Heart right ventricle (tissue), 16 donors: ENCODE results near the gene DPEP1. TPM values are rescaled to one million over a fixed set of nuclear protein-coding genes. Genes with fewer than 3 reads are reported as not detected.

Experiments used
- ATAC-seq, 8 donors: fragments of 200-7000 bp; cut with Tn5 transposase; one replicate each; pipeline ENCODE4 v1.9.1; 2020; ENCODE audit warnings: mild to moderate bottlenecking in 8 of 8, moderate library complexity in 8 of 8, moderate number of reproducible peaks in 1 of 8
- DNase-seq, 2 donors: peaks; one replicate each; pipeline ENCODE4 v3.0.0-alpha.2; 2020
- H3K27ac ChIP-seq, 10 donors: fragments of 200-600 bp; sonication (generic) in 2 of 10; one replicate each; pipeline versions ENCODE4 v1.5.0 to v1.8.0; 2020 to 2022; ENCODE audit warnings: mild to moderate bottlenecking in 3 of 10
- H3K27me3 ChIP-seq, 7 donors: fragments of 200-600 bp; one replicate each; pipeline ENCODE4 v1.8.0; 2021 to 2022; ENCODE audit warnings: mild to moderate bottlenecking in 2 of 7
- H3K36me3 ChIP-seq, 9 donors: fragments of 200-600 bp; sonication (generic) in 1 of 9; one replicate each; pipeline versions ENCODE4 v1.5.0 to v1.8.0; 2020 to 2022; ENCODE audit warnings: mild to moderate bottlenecking in 2 of 9
- H3K4me1 ChIP-seq, 9 donors: fragments of 200-600 bp; sonication (generic) in 1 of 9; one replicate each; pipeline versions ENCODE4 v1.5.0 to v1.8.0; 2020 to 2022; ENCODE audit warnings: mild to moderate bottlenecking in 4 of 9
- H3K4me3 ChIP-seq, 10 donors: fragments of 200-600 bp; sonication (generic) in 2 of 10; one replicate each; pipeline versions ENCODE4 v1.5.0 to v1.8.0; 2020 to 2022; ENCODE audit warnings: mild to moderate bottlenecking in 7 of 10, moderate library complexity in 2 of 10
- H3K9me3 ChIP-seq, 11 donors: fragments of 200-600 bp in 10 of 11; sonication (generic) in 2 of 11; one replicate each; pipeline versions ENCODE4 v1.5.0 to v1.8.0; 2013 to 2022; ENCODE audit warnings: mild to moderate bottlenecking in 2 of 11, control low read depth in 1 of 11, moderate library complexity in 1 of 11
- CTCF ChIP-seq, 9 donors: fragments of 200-600 bp; sonication (generic) in 2 of 9; IDR thresholded peaks; one replicate each; pipeline versions ENCODE4 v1.5.0 to v1.8.0; 2021 to 2022; ENCODE audit warnings: antibody characterized with exemption in 9 of 9, mild to moderate bottlenecking in 5 of 9, moderate library complexity in 1 of 9
- WGBS, 2 donors: extraction: QIAGEN DNeasy Blood & Tissue Kit; methylation state at CpG; one replicate each; pipeline ENCODE4 v1.1.7; 2013; ENCODE audit warnings: inconsistent platforms in 1 of 2; 5-methylcytosine and 5-hydroxymethylcytosine counted together
- intact Hi-C, 10 donors: fragments of 100-400 bp; cut with DNase I; formaldehyde crosslinking; loops; one replicate each; pipeline versions ENCODE4 v1.11.1 to v1.14.2; 2022
- polyA plus RNA-seq, 2 donors: library from polyadenylated mRNA; stranded (reverse); fragments of 200-250 nt; gene quantifications; one replicate each; pipeline ENCODE4 v1.2.3, GENCODE V29; 2013
- total RNA-seq, 10 donors: library from RNA; stranded (reverse); fragmentation: NEBNext Ultra II Directional in 3 of 10; extraction: Animal tissue kit (Norgen Biotek cat#: 25700) in 3 of 10; gene quantifications; one replicate each; pipeline versions ENCODE4 v1.2.1 to v1.2.4, GENCODE V29; 2021 to 2023
- donor health status: Arrhythmogenic right ventricular cardiomyopathy.
- donor health status: ischemic (EF 13 %, LVEDD 7.1; RV severe dilation, severe dysfunction).
- donor health status: healthy with polysubstance abuse.
- donor health status: DM: no; HTN: yes; CAD: no.
- donor health status: DM: no; HTN: no; CAD: no.
- donor health status: ischemic (EF 25% LVEDD 6.9; RV normal size, moderate dysfunction).
- donor health status: ischemic (EF 25% LVEDD 5.7; RV mildly dilated, moderate dysfunction).
- donor health status: healthy.
- donor health status: DM: yes; HTN: yes; CAD: no.
- donor health status: Ischemic cardiomyopathy.
- donor health status: ischemic (EF 35%, LVEDD 5.7; RV mildly dilated, moderate dysfunction).
- donor health status: nonischemic (EF 11% LVEDD 7.7; RV severe dilation, severe dysfunction).
- donor health status: DM: yes; HTN: yes; CAD: no.
- donor health status: PGD.
- donor health status: ischemic (EF 29% LVEDD 5.4; RV normal size, mild dysfunction).
- donor health status: nonischemic (EF 23%, LVEDD 6.1; RV moderate dilation, normal function).

DPEP1 gene
- total and polyA plus RNA-seq, 12 donors: 0.09 TPM; not detected in 11

- peak within 1 kb of the TSS in 9 of 10 donors; percentile 14 to 46 (median 36) for H3K4me3 ChIP-seq
- no peak for TF ChIP-seq CTCF (IDR thresholded peaks at IDR 0.05)
- peaks cover 11 to 22% (median 17%) of the 10 kb centered on the region in 9 donors for H3K4me1 ChIP-seq
- H3K27me3 ChIP-seq: peaks cover 33 to 62% (median 55%) of the 10 kb centered on the region in 7 donors
- ATAC-seq: peak in 1 of 8 donors; percentile 14
- intact Hi-C loops: loop anchor here in 7 of 10 donors (2.0 to 10.0 kb wide), 5 partner anchors 57 to 69 kb away; no protein-coding TSS in a partner anchor
- 1% methylated on average over 96 to 103 of the region's 103 CpGs for WGBS, 2 donors
- no peak within 1 kb of the TSS for H3K27ac ChIP-seq
- DNase-seq: no peak
- H3K9me3 ChIP-seq: no peaks in the 10 kb centered on the region
- H3K36me3 ChIP-seq: no peaks in the 10 kb centered on the region
Observed at GRCh38 chr16:89575247-89576152, 37.9 kb upstream of the DPEP1 start, which contains the start of gene CPNE7. Gene CPNE7, plus strand, starts transcription at chr16:89575758. Its CDS starts 140 bp downstream, at chr16:89575898.

- no peak for TF ChIP-seq CTCF (IDR thresholded peaks at IDR 0.05)
- DNase-seq: no peak
- ATAC-seq: peak in 1 of 8 donors; percentile 11
- intact Hi-C loops: loop anchor here in 6 of 10 donors (2.0 to 10.0 kb wide), 4 partner anchors 56 to 68 kb away; no protein-coding TSS in a partner anchor
- WGBS, 2 donors: 15 to 16% methylated on average over 70 to 89 of the region's 89 CpGs
- Histone ChIP-seq H3K36me3 (no peaks in the 10 kb centered on the region), H3K4me3 (peak overlapping the region in 1 of 10 donors; percentile 14), H3K27ac (no peak overlapping the region), H3K27me3 (peaks cover 33 to 60% (median 52%) of the 10 kb centered on the region in 7 donors), H3K4me1 (peaks cover 11 to 22% (median 17%) of the 10 kb centered on the region in 9 donors), H3K9me3 (no peaks in the 10 kb centered on the region)
Observed at GRCh38 chr16:89576153-89577054, 37.0 kb upstream of the DPEP1 start.

GRCh38 chr16:89577055-89577759 is 36.2 kb upstream of the DPEP1 start:
- DNase-seq (no peak), ATAC-seq (peak in 1 of 8 donors; percentile 19)
- Histone ChIP-seq H3K9me3 (no peaks in the 10 kb centered on the region), H3K4me3 (no peak overlapping the region), H3K36me3 (no peaks in the 10 kb centered on the region), H3K27ac (no peak overlapping the region), H3K27me3 (peaks cover 28 to 52% (median 48%) of the 10 kb centered on the region in 7 donors), H3K4me1 (peaks cover 11 to 25% (median 21%) of the 10 kb centered on the region in 9 donors)
- 86 to 90% methylated on average over 25 of the region's 25 CpGs for WGBS, 2 donors
- intact Hi-C loops: loop anchor here in 6 of 10 donors (2.0 to 10.0 kb wide), 4 partner anchors 56 to 68 kb away; no protein-coding TSS in a partner anchor
- TF ChIP-seq CTCF (IDR thresholded peaks at IDR 0.05): no peak
